GM18517 (cell line): ENCODE results near the gene CLDN2.
A peak's percentile ranks its signal among the peaks of the same experiment; 100 is the strongest.
"Not testable (repeated sequence)": the region's sequence is repeated elsewhere in the genome, so short reads cannot be mapped to it uniquely, and the experiment has no call there.

ENCODE experiments used
- ATAC-seq: cut with Tn5 transposase; IDR thresholded peaks from one replicate; pipeline ENCODE4 v1.9.1; 2021; ENCODE audit warnings: mild to moderate bottlenecking, moderate library complexity; ENCODE audit not compliant: unreplicated experiment

The CLDN2 gene

GRCh38 chrX:106919932-106920452 is at the start of gene CLDN2:
CLDN2 (plus strand) TSS chrX:106920402; CDS start chrX:106928229, 7,827 bp downstream.
- no peak for ATAC-seq

GRCh38 chrX:106872796-106873195 is 47.4 kb upstream of the CLDN2 start:
- ATAC-seq: not testable (repeated sequence)

- no peak for ATAC-seq
Observed at GRCh38 chrX:106874075-106874474, 46.1 kb upstream of the CLDN2 start.

GRCh38 chrX:106875151-106875550 is 45.1 kb upstream of the CLDN2 start:
- no peak for ATAC-seq

GRCh38 chrX:106889468-106889867 is 30.7 kb upstream of the CLDN2 start:
- no peak for ATAC-seq

GRCh38 chrX:106891762-106892460 is 28.3 kb upstream of the CLDN2 start:
- no peak for ATAC-seq

- ATAC-seq: peak; percentile 70
Observed at GRCh38 chrX:106894392-106894909, 25.8 kb upstream of the CLDN2 start.

GRCh38 chrX:106894978-106895452 is 25.2 kb upstream of the CLDN2 start:
- no peak for ATAC-seq

- no peak for ATAC-seq
Observed at GRCh38 chrX:106897259-106897658, 22.9 kb upstream of the CLDN2 start.

- peak; percentile 74 for ATAC-seq
Observed at GRCh38 chrX:106898462-106898861, 21.7 kb upstream of the CLDN2 start.

- ATAC-seq: no peak
Observed at GRCh38 chrX:106899276-106899675, 20.9 kb upstream of the CLDN2 start.

GRCh38 chrX:106899841-106900240 is 20.4 kb upstream of the CLDN2 start:
- no peak for ATAC-seq

- ATAC-seq: no peak
Observed at GRCh38 chrX:106901341-106901740, 18.9 kb upstream of the CLDN2 start.

- ATAC-seq: no peak
Observed at GRCh38 chrX:106901781-106902219, 18.4 kb upstream of the CLDN2 start.

GRCh38 chrX:106902684-106903083 is 17.5 kb upstream of the CLDN2 start:
- ATAC-seq: no peak

- ATAC-seq: no peak
Observed at GRCh38 chrX:106903291-106903824, 16.8 kb upstream of the CLDN2 start, which contains the start of gene RIPPLY1. RIPPLY1 (minus strand) TSS chrX:106903341; CDS start chrX:106903287, 54 bp downstream.

- no peak for ATAC-seq
Observed at GRCh38 chrX:106903856-106904528, 16.2 kb upstream of the CLDN2 start.

GRCh38 chrX:106905064-106905708 is 15.0 kb upstream of the CLDN2 start:
- no peak for ATAC-seq

- no peak for ATAC-seq
Observed at GRCh38 chrX:106906361-106906760, 13.8 kb upstream of the CLDN2 start.

GRCh38 chrX:106912864-106913263 is 7.3 kb upstream of the CLDN2 start:
- ATAC-seq: no peak
